Measurements from ENCODE around the gene ACSL3.
"Not testable (repeated sequence)": the region's sequence is repeated elsewhere in the genome, so short reads cannot be mapped to it uniquely, and the experiment has no call there.

ACSL3 gene

DNA sequence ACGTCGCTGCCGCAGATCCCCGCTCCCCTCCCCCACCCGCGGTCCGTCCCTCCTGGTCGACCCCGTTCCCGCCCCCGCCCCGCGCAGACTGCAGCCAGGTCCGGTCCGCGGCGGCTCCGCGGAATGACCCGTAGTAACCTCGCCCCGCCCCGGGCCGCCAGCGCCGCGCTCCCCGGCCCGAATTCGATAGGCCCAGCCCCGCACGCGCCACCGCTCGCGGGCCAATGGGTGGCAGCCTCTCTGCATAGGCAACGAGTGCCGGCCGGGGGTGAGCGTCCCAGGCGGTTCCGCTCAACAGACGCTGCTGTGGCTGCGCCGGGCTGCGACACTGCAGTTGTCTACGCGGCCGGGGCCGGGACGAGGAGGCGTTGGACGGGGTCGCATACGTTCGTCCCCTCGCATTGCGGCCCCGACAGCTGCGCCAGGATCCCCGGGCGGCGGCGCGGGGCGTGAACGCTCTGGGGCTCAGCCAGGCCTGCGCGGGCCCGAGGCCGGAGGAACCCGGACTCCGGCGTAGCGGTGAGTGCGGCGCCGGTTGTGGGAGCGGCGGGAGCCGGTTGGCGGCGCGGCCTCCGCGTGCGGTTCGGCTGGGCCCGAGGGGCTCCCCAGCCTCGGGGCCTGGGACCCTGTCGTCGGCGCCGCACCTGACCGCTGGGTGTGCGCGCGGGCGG, at the start of gene ACSL3:
Gene ACSL3 (plus strand): TSS at position 297 of the 671 bp plus-strand sequence. CDS start 47,737 bp downstream, outside the sequence.
- DNase-seq (ENCODE audit: low read depth): peak; percentile 96

- DNase-seq (ENCODE audit: low read depth): no peak
These were observed 49.0 kb upstream of the ACSL3 start for GRCh38 chr2:222811828-222812227.

GRCh38 chr2:222813177-222813843, 47.5 kb upstream of the ACSL3 start:
- peak; percentile 38 for DNase-seq (ENCODE audit: low read depth)

GRCh38 chr2:222819722-222820333, 41.0 kb upstream of the ACSL3 start:
- DNase-seq (ENCODE audit: low read depth): peak; percentile 45

- DNase-seq (ENCODE audit: low read depth): no peak
These were observed 37.5 kb upstream of the ACSL3 start for GRCh38 chr2:222823183-222823930.

- no peak for DNase-seq (ENCODE audit: low read depth)
These were observed 35.8 kb upstream of the ACSL3 start for GRCh38 chr2:222825031-222825430.

DNA sequence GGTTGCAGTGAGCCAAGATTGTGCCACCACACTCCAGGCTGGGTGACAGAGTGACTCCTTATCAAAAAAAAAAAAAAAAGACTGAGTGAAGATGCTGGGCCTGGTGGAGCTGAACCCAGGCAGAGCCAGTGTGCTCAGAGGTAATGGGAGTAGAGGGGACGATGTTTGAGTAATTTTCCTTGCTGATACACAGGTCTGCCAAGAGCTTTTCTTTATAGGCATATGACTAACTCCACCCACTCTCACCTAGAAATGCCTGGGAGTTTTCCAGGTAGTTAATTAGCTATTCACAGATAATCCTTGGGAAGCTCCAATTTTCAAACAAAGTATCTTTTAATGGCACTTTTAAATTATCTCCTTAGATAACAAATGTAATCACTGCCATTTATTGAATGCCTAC, 33.4 kb upstream of the ACSL3 start:
- DNase-seq (ENCODE audit: low read depth): no peak

DNA sequence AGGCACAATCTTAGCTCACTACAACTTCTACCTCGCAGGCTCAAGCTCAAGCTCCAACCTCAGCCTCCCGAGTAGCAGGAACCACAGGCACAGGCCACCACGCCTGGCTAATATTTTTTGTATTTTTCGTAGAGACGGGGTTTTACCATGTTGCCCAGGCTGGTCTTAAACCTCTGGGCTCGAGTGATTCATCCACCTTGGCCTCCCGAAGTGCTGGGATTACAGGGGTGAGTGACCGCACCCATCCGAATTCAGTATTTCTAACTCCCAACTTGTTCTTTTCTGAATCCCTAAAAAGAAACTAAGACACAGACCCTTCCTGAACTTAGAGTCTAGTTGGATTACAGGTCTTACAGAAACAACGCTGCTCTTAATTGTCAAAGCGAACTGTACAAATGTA, 32.3 kb upstream of the ACSL3 start:
- DNase-seq (ENCODE audit: low read depth): no peak

DNA sequence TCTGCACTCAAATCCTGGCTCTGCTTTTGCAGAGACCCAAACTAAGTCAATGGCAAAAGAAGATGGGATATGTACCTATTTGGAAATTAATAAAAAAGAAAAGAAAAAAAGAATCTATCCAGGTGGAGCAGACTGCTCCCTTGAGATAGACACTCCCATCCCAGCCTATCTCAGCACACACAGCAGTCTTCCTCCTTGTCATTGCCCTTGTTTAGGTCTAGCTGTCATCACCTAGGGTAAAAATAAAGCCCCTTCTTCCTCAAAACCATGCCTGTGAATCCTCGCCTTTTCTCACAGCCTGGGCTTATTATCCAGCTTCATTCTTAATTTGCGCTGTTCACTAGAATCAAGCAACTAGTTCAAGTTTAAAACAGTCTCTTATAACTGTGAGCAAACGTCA, 30.7 kb upstream of the ACSL3 start:
- no peak for DNase-seq (ENCODE audit: low read depth)

- no peak for DNase-seq (ENCODE audit: low read depth)
These were observed 27.4 kb upstream of the ACSL3 start for GRCh38 chr2:222833410-222833809.

DNA sequence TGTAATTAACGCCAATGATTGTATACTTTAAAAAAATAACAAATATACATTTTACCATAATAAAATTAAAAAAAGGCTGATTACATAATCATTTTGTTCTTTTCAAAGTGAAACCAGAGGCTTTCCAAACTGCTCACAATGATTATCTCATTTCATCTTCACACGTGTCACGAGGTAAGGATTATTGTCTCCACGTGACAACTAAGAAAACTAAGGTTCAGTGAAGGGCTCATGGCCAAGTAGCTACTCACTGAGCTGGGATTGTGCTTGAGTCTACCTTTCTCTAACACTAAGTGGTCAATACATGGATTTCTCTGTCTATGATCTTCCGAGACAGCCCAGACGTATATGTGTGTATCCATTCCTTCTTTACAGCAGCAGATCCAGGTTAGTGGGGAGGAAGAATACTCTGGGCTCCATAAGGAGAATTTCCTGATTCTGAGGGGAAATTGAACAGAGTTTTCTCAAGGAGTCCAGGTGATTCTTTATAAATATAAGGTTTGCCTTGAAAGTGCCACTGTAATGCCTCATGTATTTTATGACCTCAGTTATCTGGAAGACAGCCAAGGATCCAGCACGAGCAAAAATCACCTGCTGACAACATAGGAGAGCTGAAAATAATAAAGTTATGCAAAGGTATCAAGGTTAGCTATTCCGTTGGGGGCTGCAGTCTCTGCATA, 25.6 kb upstream of the ACSL3 start:
- DNase-seq (ENCODE audit: low read depth): peak; percentile 24

DNA sequence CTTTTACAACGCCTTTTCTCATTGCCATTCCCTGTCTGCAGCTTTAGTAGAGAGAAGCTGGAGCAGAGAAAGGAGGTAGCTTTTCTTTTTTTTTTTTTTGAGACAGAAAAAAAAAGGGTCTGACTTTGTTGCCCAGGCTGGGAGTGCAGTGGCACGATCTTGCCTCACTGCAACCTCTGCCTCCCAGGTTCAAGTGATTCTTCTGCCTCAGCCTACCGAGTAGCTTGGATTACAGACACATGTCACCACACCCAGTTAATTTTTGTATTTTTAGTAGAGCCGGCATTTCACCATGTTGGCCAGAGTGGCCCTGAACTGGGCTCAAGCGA, 25.0 kb upstream of the ACSL3 start:
- DNase-seq (ENCODE audit: low read depth): no peak

- DNase-seq (ENCODE audit: low read depth): peak; percentile 34
These were observed 23.2 kb upstream of the ACSL3 start for GRCh38 chr2:222837643-222838056.

- no peak for DNase-seq (ENCODE audit: low read depth)
These were observed 20.6 kb upstream of the ACSL3 start for GRCh38 chr2:222840060-222840802.

DNA sequence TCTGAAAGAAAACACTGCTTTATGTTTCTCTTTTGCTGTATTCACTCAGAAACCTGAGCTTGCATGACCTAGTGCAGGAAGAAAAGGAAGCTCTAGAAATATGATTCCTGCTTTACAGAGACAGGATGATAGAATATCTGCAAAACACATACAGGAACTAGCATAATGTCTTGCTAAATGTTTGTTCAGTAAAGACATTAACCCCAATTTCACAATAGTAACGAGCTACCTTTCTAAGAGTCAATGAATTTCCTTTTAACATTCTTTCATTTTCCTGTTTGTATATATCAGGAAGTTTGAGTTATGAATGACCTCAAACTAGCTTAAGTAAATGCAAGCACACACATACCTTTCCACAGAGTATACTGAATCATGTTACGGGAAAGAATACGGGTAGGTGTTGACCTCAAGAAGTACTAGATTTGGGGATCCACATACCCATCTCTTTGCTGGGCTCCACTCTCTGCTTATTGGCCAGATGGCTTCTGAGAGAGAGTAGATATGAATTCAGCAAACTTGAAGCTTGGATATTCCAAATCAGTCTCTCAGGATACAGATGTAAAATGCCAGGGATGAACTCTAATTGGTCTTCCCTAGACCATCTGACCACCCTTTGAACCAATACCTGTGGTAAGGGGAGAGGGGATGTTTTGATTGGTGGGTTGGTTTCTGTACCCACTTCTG, 18.2 kb upstream of the ACSL3 start:
- peak; percentile 34 for DNase-seq (ENCODE audit: low read depth)

- peak; percentile 92 for DNase-seq (ENCODE audit: low read depth)
These were observed 16.5 kb upstream of the ACSL3 start for GRCh38 chr2:222844323-222844722.

GRCh38 chr2:222845314-222845713, 15.5 kb upstream of the ACSL3 start:
- DNase-seq (ENCODE audit: low read depth): not testable (repeated sequence)

DNA sequence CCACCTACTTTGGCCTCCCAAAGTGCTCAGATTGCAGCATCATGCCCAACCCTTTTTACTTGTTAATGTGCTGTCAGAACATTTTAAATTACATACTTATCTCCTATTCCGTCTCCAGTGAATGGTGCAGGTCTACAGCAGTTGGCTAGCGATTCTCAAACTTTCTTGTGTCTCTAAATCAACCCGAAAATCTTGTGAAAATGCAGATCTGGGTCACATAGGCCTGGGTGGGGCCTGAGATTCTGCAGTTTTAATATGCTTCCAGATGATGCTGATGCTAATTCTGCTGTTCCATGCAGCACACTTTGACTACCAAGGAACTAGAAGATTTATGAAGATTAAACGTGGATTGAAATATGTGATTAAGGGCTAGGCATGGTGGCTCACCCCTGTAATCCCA, 14.8 kb upstream of the ACSL3 start:
- no peak for DNase-seq (ENCODE audit: low read depth)

DNA sequence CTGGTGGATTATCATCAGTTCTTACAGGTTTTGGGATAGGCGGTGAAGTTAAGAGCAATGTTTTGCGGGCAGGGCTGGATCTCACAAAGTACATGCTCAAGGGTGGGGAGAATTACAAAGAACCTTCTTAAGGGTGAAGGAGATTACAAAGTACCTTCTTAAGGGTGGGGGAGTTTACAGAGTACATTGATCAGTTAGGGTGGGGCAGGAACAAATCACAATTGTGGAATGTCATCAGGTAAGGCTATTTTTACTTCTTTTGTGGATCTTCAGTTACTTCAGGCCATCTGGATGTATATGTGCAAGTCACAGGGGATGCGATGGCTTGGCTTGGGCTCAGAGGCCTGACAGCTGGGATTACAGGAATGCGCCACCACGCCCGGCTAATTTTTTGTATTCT, 12.8 kb upstream of the ACSL3 start:
- DNase-seq (ENCODE audit: low read depth): not testable (repeated sequence)

DNA sequence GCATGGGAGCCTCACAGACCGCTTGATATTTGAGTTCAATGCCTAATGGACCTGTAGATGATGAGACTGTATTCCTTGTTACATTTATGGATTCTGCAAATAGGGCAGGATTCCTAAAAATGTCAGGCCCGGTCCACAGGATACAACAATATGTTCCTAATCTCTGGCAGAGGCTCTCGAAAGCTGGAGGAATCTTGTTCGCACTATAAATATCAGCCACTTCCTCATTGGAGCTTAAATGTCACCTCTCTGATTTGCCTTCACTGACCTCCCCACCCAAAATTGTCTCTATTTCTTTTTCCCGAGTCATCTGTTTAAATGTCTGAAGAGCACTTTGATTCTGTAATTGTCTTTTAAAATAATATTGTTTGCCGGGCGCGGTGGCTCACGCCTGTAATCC, 12.0 kb upstream of the ACSL3 start:
- no peak for DNase-seq (ENCODE audit: low read depth)

Measured in ELR (cell line).